ENCODE data around the gene TSC22D2.

Gene TSC22D2

GRCh38 chr3:150428562-150428961, 20.5 kb downstream of the TSC22D2 start:
- POLR2A ChIA-PET: no interaction called here
- CTCF ChIA-PET: interaction anchor here (1.0 to 3.3 kb wide), 2 partner anchors 11 to 67 kb away, joined by 4 to 14 read pairs; no protein-coding TSS in a partner anchor
- H3K4me3 ChIP-seq (ENCODE audit: low read depth, low read length): no peak overlapping the region
- no peak for DNase-seq (ENCODE audit: low read depth, low spot score)
- no peak for TF ChIP-seq CTCF (IDR thresholded peaks at IDR 0.05; ENCODE audit: insufficient read depth, low read length, missing control alignments)

- H3K4me3 ChIP-seq (ENCODE audit: low read depth, low read length): no peak overlapping the region
- DNase-seq (ENCODE audit: low read depth, low spot score): no peak
- TF ChIP-seq CTCF (IDR thresholded peaks at IDR 0.05; ENCODE audit: insufficient read depth, low read length, missing control alignments): no peak
- ChIA-PET POLR2A (no interaction called here), CTCF (interaction anchor here (3.3 kb wide), 1 partner anchor 66 kb away, joined by 14 read pairs; no protein-coding TSS in a partner anchor)
Observed at GRCh38 chr3:150429767-150430671, 21.9 kb downstream of the TSC22D2 start.

- ChIA-PET CTCF (interaction anchor here (0.7 to 1.7 kb wide), 2 partner anchors 46 to 62 kb away, joined by 3 to 4 read pairs; no protein-coding TSS in a partner anchor), POLR2A (interaction anchor here (0.7 kb wide), 1 partner anchor 25 kb away, joined by 3 read pairs; the partner anchor contains the start of gene TSC22D2)
- DNase-seq (ENCODE audit: low read depth, low spot score): no peak
- TF ChIP-seq CTCF (IDR thresholded peaks at IDR 0.05; ENCODE audit: insufficient read depth, low read length, missing control alignments): no peak
- no peak overlapping the region for H3K4me3 ChIP-seq (ENCODE audit: low read depth, low read length)
Observed at GRCh38 chr3:150433347-150433746, 25.2 kb downstream of the TSC22D2 start.

GRCh38 chr3:150434234-150434633, 26.1 kb downstream of the TSC22D2 start:
- no peak for TF ChIP-seq CTCF (IDR thresholded peaks at IDR 0.05; ENCODE audit: insufficient read depth, low read length, missing control alignments)
- CTCF ChIA-PET: interaction anchor here (1.3 to 1.6 kb wide), 3 partner anchors 8 to 80 kb away, joined by 3 to 6 read pairs (median 5); no protein-coding TSS in a partner anchor
- POLR2A ChIA-PET: no interaction called here
- DNase-seq (ENCODE audit: low read depth, low spot score): no peak
- no peak overlapping the region for H3K4me3 ChIP-seq (ENCODE audit: low read depth, low read length)

- CTCF ChIA-PET: interaction anchor here (0.8 to 1.7 kb wide), 3 partner anchors 27 to 85 kb away, joined by 3 to 4 read pairs (median 3); no protein-coding TSS in a partner anchor
- no peak for DNase-seq (ENCODE audit: low read depth, low spot score)
- POLR2A ChIA-PET: no interaction called here
- no peak overlapping the region for H3K4me3 ChIP-seq (ENCODE audit: low read depth, low read length)
- TF ChIP-seq CTCF (IDR thresholded peaks at IDR 0.05; ENCODE audit: insufficient read depth, low read length, missing control alignments): no peak
Observed at GRCh38 chr3:150436161-150436560, 28.1 kb downstream of the TSC22D2 start.

- no peak for DNase-seq (ENCODE audit: low read depth, low spot score)
- ChIA-PET CTCF (no interaction called here), POLR2A (no interaction called here)
- TF ChIP-seq CTCF (IDR thresholded peaks at IDR 0.05; ENCODE audit: insufficient read depth, low read length, missing control alignments): no peak
- H3K4me3 ChIP-seq (ENCODE audit: low read depth, low read length): no peak overlapping the region
Observed at GRCh38 chr3:150439657-150440056, 31.6 kb downstream of the TSC22D2 start.

Measured in AG04449 (cell line).